ACHN (cell line): ENCODE data around the gene DNAH10.
"Not testable (repeated sequence)": the region's sequence is repeated elsewhere in the genome, so short reads cannot be mapped to it uniquely, and the experiment has no call there.

ENCODE experiments used
- DNase-seq: peaks from one replicate; pipeline ENCODE4 v3.0.0-alpha.2; 2015
- in situ Hi-C: cut with HindIII; loops from 2 replicates; pipeline ENCODE4 v1.10.0; 2017; ENCODE audit warnings: low sequenced_read_pairs, low pct_ligation_motif_present, low pct_unique_long_range_greater_than_20kb

The DNAH10 gene

DNA sequence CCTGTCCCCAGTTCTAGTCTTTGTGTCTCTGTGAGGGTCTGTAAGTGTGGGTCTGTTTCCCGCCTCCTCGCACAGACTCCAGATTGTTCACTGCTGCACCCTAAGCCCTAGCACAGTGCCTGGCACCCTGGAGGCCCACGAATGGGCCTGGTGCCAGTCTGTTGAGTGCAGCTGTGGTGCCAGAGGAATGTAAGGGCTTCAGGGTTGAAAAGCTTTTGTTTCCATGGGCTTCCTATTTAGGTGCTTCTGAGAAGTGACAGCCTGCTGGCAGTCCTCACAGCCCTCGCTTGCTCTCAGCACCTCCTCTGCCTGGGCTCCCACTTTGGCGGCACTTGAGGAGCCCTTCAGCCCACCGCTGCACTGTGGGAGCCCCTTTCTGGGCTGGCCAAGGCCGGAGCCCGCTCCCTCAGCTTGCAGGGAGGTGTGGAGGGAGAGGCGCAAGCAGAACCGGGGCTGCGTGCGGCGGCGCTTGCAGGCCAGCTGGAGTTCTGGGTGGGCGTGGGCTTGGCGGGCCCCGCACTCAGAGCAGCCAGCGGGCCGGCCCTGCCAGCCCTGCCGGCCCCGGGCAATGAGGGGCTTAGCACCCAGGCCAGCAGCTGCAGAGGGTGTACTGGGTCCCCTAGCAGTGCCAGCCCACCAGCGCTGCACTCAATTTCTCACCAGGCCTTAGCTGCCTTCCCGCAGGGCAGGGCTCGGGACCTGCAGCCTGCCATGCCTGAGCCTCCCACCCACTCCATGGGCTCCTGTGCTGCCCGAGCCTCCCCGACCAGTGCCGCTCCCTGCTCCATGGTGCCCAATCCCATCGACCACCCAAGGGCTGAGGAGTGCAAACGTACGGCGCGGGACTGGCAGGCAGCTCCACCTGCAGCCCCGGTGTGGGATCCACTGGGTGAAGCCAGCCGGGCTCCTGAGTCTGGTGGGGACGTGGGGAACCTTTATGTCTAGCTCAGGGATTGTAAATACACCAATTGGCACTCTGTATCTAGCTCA is 184.7 kb downstream of the DNAH10 start:
- in situ Hi-C loops: not testable (repeated sequence)

DNA sequence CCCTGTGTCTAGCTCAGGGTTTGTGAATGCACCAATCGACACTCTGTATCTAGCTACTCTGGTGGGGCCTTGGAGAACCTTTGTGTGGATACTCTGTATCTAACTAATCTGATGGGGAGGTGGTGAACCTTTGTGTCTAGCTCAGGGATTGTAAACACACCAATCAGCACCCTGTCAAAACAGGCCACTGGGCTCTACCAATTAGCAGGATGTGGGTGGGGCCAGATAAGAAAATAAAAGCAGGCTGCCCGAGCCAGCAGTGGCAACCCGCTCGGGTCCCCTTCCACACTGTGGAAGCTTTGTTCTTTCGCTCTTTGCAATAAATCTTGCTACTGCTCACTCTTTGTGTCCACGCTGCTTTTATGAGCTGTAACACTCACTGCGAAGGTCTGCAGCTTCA is 185.4 kb downstream of the DNAH10 start:
- DNase-seq, in situ Hi-C loops: not testable (repeated sequence)

More for the DNA sequence above, 184.7 kb downstream of the DNAH10 start:
- DNase-seq: not testable (repeated sequence)

DNA sequence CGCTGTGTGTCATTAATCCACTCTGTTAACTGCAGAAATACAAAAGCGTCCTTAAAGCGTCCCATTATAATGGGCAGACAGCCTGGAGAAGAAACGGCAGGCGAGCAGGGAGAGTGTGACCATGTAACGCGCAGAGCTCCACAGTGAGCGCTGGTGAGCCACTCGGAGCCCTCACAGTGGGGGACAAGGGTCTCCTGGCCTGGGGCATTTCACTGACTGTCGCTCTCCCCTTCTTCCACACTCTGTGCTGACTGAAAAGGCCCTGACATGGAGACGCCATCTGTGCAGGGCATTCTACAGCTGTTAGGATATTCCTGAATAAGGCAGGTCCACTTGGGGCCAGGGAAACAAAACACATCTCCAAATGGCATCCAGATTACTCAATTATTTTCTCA is 186.3 kb downstream of the DNAH10 start:
- in situ Hi-C loops: no loop called here
- no peak for DNase-seq

DNA sequence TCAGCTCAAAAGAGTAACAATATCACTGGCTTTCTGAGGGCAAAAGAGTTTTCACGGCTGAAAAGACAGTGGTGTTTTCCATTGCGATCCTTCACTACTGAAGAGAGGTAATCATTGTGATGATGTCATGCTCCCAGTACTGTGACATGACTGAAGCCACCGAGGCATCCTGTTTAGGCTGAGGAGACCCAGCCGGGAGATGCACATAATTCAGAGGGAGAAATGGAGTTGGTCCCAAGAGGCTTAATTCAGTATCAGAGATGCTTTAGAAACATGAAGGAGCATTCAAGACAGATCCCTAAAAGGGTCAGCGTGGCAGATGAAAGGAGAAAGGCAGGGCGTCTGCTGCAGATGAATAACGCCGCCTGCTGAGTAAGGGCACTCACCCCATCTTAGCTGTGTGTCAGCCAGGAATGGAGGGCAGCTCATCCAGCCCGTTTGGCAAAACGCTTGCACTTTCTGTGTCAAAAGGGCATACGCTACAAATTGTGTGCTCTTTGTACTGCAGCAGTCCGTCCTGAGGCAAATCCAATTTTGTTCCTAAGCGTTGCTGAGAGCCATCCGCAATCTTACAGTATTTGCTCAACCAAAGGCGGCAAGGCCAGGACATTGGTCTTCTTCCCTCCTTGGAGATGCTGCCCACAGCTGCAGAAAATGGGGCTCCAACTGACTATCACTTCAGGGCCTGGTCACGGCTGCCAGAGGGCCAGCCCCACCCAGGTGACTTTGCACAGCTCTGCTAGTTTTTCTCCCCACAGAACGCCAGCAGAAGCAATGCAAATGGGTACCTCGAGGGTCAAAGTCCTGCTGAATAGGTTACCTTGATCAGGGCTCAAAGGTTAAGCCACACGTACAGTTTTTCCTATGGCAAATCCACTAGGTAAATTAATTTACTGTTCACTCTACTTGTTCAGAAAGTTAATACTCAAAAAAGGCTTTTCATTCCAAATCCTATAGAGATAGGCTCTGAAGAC is 187.0 kb downstream of the DNAH10 start:
- in situ Hi-C loops: no loop called here
- no peak for DNase-seq

DNA sequence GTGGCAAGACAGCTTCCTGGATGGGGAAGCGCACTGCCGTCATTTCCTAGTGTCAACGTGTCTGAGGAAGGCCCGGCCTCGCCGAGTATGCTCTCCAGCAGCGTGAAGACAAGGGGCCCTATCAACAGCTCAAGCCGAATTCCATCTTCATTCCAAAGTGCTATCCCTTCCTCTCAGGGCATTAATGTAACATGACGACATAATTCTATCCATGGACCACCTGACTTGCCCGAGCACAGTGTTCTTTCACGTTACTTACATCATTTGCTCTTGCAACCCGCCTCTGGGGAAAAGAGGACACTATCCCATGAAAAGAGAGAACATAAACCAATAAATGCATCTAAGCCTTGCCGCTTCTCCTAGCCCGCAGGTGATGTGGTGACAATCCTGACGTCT is 187.7 kb downstream of the DNAH10 start:
- no peak for DNase-seq
- in situ Hi-C loops: no loop called here

DNA sequence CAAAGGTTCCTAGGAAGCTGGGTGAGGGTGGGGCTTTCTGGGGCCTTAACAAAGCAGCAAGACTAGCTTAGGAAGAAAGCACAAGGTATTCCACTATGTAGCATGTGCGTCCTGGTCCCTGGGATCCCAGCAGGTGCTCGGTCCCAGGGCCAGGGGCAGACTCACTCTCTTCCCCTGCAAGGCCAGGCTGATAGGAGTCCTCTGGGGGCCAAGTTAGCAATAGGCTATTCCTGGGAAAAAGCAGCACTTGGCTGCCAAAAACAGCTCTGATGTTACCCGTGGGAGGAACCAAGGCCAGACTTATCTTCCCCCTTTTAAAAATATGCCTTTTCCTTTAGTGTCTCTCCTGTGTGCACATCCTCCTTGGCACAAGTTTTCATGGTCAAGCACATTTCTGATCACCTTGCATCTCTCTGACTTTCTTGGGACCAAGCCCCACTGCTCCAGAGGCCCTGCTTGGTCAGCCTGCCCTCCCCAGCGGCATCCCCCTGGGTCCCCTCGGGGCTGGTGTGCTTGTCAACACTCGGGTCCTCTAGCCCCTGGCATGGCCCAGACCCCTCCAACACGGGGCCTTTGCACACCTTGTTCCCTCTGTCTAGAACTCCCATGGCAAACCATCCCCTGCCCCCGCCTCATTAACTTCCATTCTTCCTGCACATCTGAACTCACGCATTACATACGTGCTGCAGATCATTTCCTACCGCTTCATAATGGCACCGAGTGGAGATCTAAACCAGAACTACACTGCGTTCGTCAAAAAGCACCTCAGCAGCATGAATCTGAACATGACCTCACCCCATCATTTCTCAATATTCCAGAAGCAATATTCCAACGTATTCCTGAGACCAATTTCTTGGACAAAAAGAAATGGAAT is 188.6 kb downstream of the DNAH10 start:
- no peak for DNase-seq
- in situ Hi-C loops: no loop called here

DNA sequence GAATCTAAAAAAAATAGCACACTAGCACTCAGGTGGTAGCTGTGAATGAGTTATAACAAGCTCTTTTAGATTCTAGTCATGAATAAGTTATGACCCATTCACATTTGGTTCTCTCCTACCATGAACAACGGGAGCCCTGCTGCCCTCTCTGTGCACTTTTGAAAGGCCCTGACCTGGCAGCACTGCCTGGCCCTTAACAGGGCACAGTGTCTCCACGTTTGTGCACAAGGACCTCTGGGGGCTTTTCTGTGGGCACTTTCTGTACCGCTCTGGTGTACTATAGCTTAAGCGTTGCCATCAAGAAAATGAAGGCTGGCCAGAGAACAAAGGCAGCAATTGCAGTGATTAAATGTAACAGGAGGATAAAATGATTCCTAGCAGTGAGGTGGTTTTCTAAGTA is 189.4 kb downstream of the DNAH10 start:
- DNase-seq: no peak
- in situ Hi-C loops: no loop called here

DNA sequence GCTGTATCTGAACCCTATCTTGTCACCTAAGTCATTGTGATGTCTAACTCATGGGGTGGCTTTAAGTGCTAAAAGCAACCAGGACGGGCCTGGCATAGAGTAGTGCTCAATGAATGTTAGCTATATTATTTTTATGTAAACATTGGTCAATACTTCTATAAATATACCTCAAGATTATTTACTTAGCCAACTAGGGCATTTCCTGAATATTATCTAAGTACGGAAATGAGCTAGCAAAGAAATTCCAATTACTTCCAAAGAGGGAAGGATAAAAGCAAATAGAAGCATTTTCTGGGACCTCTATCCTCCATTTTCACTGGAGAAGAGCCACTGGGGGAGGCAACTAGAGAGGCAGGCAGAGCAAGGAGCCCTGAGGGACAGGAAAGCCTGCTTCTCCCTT is 189.9 kb downstream of the DNAH10 start:
- no peak for DNase-seq
- in situ Hi-C loops: no loop called here

DNA sequence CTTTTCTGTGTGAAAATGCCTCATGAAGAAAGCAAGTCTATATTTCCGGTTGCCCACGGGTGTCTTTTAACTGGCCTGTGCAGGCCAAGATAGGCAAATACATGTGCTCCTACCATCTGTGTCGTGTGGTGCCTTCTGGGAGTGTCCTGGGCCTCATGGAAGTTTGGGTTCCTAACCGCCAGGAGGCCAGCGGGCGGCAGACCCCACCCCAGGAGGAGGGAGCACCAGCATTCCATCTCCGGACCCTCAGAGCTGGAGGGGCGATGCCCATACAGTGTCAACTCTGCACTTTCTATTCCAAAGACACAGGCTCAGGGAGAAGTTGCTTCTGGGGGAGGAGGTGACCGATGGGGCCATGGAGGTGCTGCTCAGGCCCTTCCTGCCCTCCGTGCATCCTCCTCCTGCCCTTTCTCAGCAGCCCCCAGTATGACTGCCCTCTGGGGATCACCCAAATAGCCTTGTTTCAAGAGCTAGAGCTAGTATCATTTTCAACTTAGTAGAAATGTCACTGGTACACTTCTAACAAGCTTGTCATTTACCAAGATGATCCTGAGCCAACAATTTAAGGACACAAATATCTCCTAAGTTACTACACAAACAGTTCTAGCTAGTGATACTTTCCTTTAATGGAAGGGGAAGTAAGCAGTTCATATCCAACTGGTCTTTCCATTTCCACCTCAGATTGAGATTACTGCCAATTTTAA is 192.7 kb downstream of the DNAH10 start:
- no peak for DNase-seq
- in situ Hi-C loops: no loop called here

DNA sequence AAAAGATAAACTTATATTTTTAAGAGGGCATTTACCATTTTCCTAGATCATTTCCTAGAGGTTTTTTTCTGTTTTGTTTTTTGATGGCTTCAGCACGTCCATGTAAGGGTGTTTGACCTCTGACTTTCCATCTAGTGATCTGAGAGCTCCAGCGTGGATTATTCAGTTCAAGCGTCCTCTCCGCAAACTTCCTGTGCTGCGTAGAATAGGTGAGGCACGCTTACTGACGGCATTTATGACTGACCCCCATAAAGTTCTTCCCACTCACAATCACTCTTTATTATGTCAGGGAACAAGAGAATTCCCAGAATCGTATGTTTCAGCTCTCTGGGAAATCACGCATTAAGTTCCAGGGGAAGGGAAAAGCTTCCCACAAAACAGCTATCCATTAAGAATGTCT is 194.1 kb downstream of the DNAH10 start:
- DNase-seq: no peak
- in situ Hi-C loops: no loop called here

DNA sequence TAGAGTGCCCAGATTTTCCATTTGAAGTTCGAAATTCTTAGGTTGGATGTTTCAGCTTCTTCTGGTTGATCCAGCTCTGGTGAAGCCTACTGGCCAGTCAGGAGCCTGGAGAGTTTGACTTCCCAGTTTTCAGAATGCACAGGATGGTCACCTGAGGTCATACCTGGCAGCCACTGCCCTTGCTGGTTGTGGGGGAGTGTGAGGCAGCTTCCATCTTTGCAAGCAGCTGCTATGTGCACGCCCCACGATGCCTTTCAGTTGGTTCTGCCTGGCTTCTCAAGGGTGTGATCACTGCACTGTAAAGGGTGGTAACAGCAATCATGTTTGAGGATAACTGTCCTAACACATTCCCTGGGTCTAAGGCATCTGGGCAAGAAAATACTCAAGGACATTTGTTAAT is 195.1 kb downstream of the DNAH10 start:
- in situ Hi-C loops: no loop called here
- no peak for DNase-seq

DNA sequence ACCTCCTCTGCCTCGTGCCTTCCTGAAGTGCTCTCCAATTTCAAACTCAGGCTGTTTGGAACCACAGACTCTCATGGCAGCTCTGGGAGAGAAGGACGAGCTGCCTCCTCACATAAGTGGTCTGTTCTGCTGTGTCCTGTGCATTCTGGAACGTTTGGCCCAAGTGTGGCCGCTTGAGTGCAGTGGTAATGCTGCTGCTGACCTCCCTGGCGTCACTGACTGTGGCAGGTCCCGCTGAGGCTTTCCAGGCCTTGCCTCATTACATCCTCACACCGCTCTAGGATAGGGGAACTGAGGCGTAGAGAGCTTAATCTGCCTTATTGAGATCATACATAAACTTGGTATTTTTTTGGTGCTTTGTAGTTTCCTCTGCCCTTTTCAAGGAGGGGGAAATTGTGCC is 196.4 kb downstream of the DNAH10 start:
- in situ Hi-C loops: no loop called here
- no peak for DNase-seq

DNA sequence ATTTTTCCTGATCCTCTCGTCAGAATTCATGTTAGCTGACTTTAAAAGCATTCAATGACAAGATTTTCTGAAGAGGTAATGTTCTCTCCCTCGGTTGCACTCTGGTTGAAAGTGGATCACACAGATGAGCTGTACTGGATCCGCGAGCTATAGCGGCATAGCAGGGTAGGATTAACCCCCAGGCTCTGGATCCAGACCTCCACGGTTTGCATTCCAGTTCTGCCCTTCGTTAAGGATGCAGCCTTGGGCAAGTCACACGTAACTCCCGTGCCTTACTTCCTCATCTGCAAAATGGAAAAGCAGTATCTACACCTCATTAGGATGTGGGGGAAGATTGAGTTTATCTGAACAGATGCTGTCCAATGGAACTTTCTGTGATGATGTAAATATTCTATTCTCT is 196.8 kb downstream of the DNAH10 start:
- no peak for DNase-seq
- in situ Hi-C loops: no loop called here

DNA sequence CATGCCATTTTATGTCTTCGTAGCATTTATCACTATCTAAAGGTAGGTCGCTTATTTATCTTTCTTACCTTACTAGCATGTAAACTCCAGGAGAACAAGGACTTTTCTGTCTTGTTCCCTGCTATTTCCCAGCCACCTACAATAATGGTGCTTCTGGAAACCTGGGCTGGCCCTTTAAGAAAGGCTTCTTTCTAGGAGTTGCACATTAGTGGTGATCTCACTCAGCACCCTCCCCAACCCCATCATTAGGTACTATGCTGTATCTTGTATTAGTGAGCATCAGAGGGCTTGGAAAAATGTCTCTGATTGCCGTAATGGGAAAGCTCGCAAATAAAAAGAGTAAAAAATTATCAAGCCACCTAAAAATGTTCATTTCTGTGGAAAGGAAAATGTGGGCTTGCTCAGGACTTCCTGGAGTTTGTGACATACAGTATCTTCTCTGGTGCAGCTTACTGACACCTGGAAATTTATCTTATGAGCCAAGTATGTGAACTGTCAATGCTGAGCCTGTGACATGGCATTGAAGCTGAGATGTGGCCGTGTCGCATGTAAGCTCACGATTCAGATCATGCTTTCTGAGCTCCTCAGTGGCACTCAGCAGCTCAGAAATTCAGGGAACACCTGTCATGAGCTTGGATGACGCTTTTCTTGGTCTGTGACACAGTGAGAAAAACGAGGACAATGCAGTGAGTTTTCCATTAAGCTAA is 198.1 kb downstream of the DNAH10 start:
- no peak for DNase-seq
- in situ Hi-C loops: no loop called here

DNA sequence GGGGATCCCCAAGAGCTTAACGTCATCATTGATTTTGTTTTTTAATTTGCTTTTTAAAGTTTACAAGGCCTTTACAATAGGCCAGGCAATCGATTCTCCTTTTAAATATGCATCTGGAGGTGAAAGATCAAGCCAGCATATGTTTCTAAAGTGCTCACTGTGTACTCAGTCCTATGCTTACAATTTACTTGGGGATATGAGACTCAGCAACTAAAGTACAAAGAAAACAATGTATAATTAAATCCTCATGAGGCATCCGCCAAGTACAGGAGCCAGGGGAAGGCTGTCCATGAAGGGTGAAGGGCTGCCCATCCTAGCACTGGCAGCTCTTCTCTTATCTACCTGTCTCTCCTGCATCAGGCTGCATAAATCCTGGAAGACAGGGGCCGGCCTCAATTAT is 198.8 kb downstream of the DNAH10 start:
- DNase-seq: no peak
- in situ Hi-C loops: no loop called here

DNA sequence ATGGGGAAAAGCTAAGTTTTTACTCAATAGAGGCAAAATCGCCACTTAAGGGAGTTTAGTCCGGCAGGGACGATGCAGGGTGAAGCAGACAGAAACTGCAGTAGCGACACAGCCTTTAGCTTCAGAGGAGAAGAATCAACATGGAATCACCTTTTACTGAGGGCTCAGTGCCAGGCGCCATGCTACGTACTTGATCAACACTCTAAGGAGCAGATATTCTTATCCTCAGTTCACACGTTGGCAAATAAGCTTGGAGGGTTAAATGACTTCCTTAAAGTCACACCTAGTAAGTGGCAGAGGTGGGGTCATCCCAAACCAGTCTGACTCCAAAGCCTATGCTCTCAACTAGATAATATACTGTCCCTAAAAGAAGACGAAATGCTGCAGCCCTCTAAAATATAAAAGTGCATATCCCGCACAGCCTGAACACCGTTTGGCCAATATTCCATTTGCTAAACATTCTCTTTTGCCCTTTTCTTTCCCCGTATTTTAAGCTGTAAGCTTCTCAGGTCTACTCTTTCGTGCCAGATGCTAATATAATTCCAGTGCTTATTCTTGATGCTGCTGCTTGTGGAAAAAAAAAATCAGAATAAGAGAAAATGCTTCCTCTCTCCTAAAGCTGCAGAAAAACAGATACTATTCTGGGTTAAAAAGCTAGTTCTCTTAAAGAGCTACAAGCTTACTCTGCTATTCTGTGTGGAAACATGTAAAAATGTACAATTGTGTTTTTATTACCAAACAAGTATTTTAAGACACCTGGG is 199.7 kb downstream of the DNAH10 start:
- no peak for DNase-seq
- in situ Hi-C loops: no loop called here

DNA sequence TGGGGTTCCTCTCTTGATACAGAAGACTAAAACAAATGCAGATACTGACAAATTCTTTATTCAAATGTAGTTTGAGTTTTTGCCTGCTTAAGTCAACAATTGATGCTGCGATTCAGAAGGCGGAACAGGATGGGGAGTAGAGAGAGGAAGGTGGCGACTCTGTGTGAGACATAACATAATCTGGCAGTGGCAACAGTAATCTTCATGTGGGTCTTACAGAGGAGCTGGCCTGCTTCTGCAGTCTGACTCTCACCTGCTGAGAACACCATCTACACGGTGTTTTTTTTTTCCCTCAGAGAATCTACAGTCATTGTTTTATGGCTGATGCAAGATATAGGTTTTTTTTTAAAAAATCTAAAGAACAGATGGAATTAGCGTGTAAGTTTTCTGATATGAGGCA is 200.4 kb downstream of the DNAH10 start:
- in situ Hi-C loops: no loop called here
- no peak for DNase-seq
